ENCODE results near the gene CKAP5. TPM values are rescaled to one million over a fixed set of nuclear protein-coding genes. Genes with fewer than 3 reads are reported as not detected.

The CKAP5 gene
- total and polyA plus RNA-seq, 10 donors: 6.5 to 55.4 (median 38.7) TPM

GRCh38 chr11:46835897-46836296 is 10.2 kb downstream of the CKAP5 start:
- no peaks in the 10 kb centered on the region for H3K27me3 ChIP-seq (replicated peaks in 1 of 7)
- TF ChIP-seq CTCF (IDR thresholded peaks at IDR 0.05 in 8 of 11, conservative IDR thresholded peaks at IDR 0.05 in 3 of 11): no peak
- TF ChIP-seq POLR2A (IDR thresholded peaks at IDR 0.05): no peak
- no peak for TF ChIP-seq POLR2AphosphoS5 (IDR thresholded peaks at IDR 0.05)
- no peak for DNase-seq
- intact Hi-C loops (cut with DNase I; ENCODE audit: low total_unique reads): no loop called here
- no peak overlapping the region for H3K27ac ChIP-seq
- no peaks in the 10 kb centered on the region for H3K36me3 ChIP-seq
- no peak overlapping the region for H3K4me3 ChIP-seq
- H3K9me3 ChIP-seq: no peaks in the 10 kb centered on the region
- H3K4me1 ChIP-seq: peaks cover 0 to 36% (median 3%) of the 10 kb centered on the region in 6 donors
- WGBS, 5 donors: 71 to 88% (median 74%) methylated on average over 3 of the region's 3 CpGs

GRCh38 chr11:46834821-46835220 is 11.3 kb downstream of the CKAP5 start:
- H3K4me3 ChIP-seq: no peak overlapping the region
- no peaks in the 10 kb centered on the region for H3K36me3 ChIP-seq
- no peak overlapping the region for H3K27ac ChIP-seq
- DNase-seq: no peak
- no peaks in the 10 kb centered on the region for H3K9me3 ChIP-seq
- H3K4me1 ChIP-seq: peaks cover 0 to 36% (median 3%) of the 10 kb centered on the region in 6 donors
- H3K27me3 ChIP-seq (replicated peaks in 1 of 7): no peaks in the 10 kb centered on the region
- WGBS, 5 donors: 89 to 97% (median 94%) methylated on average over 4 of the region's 4 CpGs
- intact Hi-C loops (cut with DNase I; ENCODE audit: low total_unique reads): no loop called here
- no peak for TF ChIP-seq POLR2A (IDR thresholded peaks at IDR 0.05)
- TF ChIP-seq POLR2AphosphoS5 (IDR thresholded peaks at IDR 0.05): no peak

- Histone ChIP-seq H3K36me3 (no peaks in the 10 kb centered on the region), H3K4me1 (peaks cover 0 to 28% (median 2%) of the 10 kb centered on the region in 6 donors), H3K4me3 (no peak overlapping the region), H3K27me3 (replicated peaks in 1 of 7) (no peaks in the 10 kb centered on the region), H3K27ac (no peak overlapping the region), H3K9me3 (no peaks in the 10 kb centered on the region)
- 89 to 96% (median 92%) methylated on average over 5 of the region's 5 CpGs for WGBS, 5 donors
- DNase-seq: no peak
- intact Hi-C loops (cut with DNase I; ENCODE audit: low total_unique reads): no loop called here
- TF ChIP-seq POLR2AphosphoS5 (IDR thresholded peaks at IDR 0.05) (no peak), POLR2A (IDR thresholded peaks at IDR 0.05) (no peak), CTCF (IDR thresholded peaks at IDR 0.05 in 8 of 11, conservative IDR thresholded peaks at IDR 0.05 in 3 of 11) (no peak)
Measured at GRCh38 chr11:46832511-46833214, 13.4 kb downstream of the CKAP5 start.

- no peaks in the 10 kb centered on the region for H3K27me3 ChIP-seq (replicated peaks in 1 of 7)
- H3K36me3 ChIP-seq: no peaks in the 10 kb centered on the region
- H3K4me1 ChIP-seq: peaks cover 5 to 34% (median 24%) of the 10 kb centered on the region in 6 donors
- H3K9me3 ChIP-seq: no peaks in the 10 kb centered on the region
- TF ChIP-seq POLR2AphosphoS5 (IDR thresholded peaks at IDR 0.05) (no peak), CTCF (IDR thresholded peaks at IDR 0.05 in 8 of 11, conservative IDR thresholded peaks at IDR 0.05 in 3 of 11) (no peak), POLR2A (IDR thresholded peaks at IDR 0.05) (no peak)
- no peak overlapping the region for H3K4me3 ChIP-seq
- 74 to 93% (median 88%) methylated on average over 1 of the region's 1 CpG for WGBS, 5 donors
- no peak for DNase-seq
- intact Hi-C loops (cut with DNase I; ENCODE audit: low total_unique reads): no loop called here
- no peak overlapping the region for H3K27ac ChIP-seq
Measured at GRCh38 chr11:46827995-46828394, 18.1 kb downstream of the CKAP5 start.
